ENCODE data around the gene SLC25A17. TPM values are rescaled to one million over a fixed set of nuclear protein-coding genes. Genes with fewer than 3 reads are reported as not detected.
"Not testable (repeated sequence)": the region's sequence is repeated elsewhere in the genome, so short reads cannot be mapped to it uniquely, and the experiment has no call there.

SLC25A17 gene
- polyA plus RNA-seq, 1 donor = 18.1 TPM

DNA sequence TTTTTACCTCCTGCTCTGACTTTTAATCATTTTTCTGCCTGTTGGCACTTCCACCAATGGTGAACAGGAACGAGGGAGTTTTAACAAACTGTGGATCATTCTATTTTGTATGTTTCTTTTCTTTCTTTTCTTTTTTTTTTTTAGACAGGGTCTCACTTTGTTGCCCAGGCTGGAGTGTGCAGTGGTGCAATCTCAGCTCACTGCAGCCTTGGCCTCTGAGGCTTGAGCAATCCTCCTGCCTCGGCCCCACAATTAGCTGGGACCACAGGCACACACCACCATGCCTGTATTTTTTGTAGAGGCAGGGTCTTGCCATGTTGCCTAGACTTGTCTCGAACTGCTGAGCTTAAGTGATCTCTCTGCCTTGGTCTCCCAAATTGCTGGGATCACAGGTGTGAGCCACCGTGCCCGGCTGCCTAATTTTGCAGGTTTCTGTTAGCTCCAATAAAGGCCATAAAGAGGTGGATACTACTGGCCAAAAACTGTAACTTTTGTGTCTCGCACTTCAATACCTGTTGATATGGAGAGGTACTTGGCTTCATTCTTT lies 59.8 kb downstream of the SLC25A17 start:
- no CpG with 5 or more reads among the region's 6 CpGs for WGBS (ENCODE audit: insufficient coverage, low lambda C conversion rate)
- no peak overlapping the region for H3K4me3 ChIP-seq (ENCODE audit: low read length)
- DNase-seq = no peak
- no peak overlapping the region for H3K27ac ChIP-seq (ENCODE audit: low read length)
- H3K27me3 ChIP-seq (ENCODE audit: control insufficient read depth, insufficient read depth, low read length) = no peaks in the 10 kb centered on the region
- no peaks in the 10 kb centered on the region for H3K9me3 ChIP-seq (ENCODE audit: control insufficient read depth, low read depth, low read length)
- H3K36me3 ChIP-seq (ENCODE audit: control insufficient read depth, insufficient read depth, low read length) = no peaks in the 10 kb centered on the region
- H3K4me1 ChIP-seq (ENCODE audit: control insufficient read depth, insufficient read depth, low read length) = no peaks in the 10 kb centered on the region

DNA sequence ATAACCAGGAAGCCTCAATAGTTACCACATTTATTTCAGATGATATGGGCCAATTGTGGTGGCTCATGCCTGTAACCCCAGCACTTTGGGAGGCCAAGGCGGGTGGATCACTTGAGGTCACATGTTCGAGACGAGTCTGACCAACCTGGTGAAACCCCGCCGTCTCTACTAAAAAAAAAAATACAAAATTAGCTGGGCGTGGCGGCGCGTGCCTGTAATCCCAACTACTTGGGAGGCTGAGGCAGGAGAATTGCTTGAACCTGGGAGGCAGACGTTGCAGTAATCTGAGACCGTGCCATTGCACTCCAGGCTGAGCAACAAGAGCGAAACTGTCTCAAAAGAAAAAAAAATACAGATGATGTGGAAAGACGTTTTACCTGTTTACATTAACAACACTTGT lies 60.3 kb downstream of the SLC25A17 start:
- no CpG with 5 or more reads among the region's 13 CpGs for WGBS (ENCODE audit: insufficient coverage, low lambda C conversion rate)
- H3K27me3 ChIP-seq (ENCODE audit: control insufficient read depth, insufficient read depth, low read length); DNase-seq; H3K9me3 ChIP-seq (ENCODE audit: control insufficient read depth, low read depth, low read length); H3K27ac ChIP-seq (ENCODE audit: low read length); H3K36me3 ChIP-seq (ENCODE audit: control insufficient read depth, insufficient read depth, low read length); H3K4me1 ChIP-seq (ENCODE audit: control insufficient read depth, insufficient read depth, low read length); H3K4me3 ChIP-seq (ENCODE audit: low read length): not testable (repeated sequence)

DNA sequence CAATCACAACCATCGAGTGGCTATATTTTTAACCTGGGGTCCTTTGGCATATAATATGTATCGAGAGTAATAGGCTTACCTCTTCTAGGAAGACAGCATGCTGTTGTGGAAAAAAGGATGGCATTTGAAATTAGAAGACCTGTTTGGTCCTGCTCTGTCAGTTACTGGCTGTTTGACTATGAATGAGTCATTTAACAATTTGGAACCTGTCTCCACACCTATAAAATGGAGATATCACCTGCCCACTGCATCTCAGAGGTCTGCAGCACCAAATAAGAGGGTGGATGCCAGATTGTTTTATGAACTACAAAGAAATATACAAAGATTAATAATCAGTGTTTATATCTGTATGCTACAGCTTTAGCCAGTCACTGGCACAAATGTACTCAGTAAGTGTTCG lies 60.8 kb downstream of the SLC25A17 start:
- no peaks in the 10 kb centered on the region for H3K27me3 ChIP-seq (ENCODE audit: control insufficient read depth, insufficient read depth, low read length)
- 80% methylated on average over 1 of the region's 3 CpGs for WGBS (ENCODE audit: insufficient coverage, low lambda C conversion rate)
- no peaks in the 10 kb centered on the region for H3K9me3 ChIP-seq (ENCODE audit: control insufficient read depth, low read depth, low read length)
- DNase-seq = no peak
- H3K27ac ChIP-seq (ENCODE audit: low read length) = no peak overlapping the region
- H3K4me1 ChIP-seq (ENCODE audit: control insufficient read depth, insufficient read depth, low read length) = no peaks in the 10 kb centered on the region
- no peak overlapping the region for H3K4me3 ChIP-seq (ENCODE audit: low read length)
- no peaks in the 10 kb centered on the region for H3K36me3 ChIP-seq (ENCODE audit: control insufficient read depth, insufficient read depth, low read length)

DNA sequence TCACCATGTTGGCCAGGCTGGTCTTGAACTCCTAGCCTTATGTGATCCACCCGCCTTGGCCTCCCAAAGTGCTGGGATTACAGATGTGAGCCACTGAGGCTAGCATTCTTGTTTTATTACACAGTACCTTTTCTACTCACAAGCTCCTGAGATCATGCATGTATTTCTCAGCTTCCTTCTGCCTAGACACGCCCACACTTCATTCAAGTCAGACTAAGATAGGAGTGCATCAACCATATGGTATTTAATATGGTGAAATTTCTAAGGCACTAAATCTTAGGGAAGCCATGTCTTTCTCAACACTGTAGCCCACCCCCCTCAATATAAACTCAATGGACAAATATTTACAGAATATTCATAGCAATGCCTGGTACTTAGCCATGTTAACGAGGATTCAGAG lies 62.1 kb downstream of the SLC25A17 start:
- no CpG with 5 or more reads among the region's 3 CpGs for WGBS (ENCODE audit: insufficient coverage, low lambda C conversion rate)
- Histone ChIP-seq H3K27ac (ENCODE audit: low read length) (no peak overlapping the region), H3K4me3 (ENCODE audit: low read length) (no peak overlapping the region), H3K9me3 (ENCODE audit: control insufficient read depth, low read depth, low read length) (no peaks in the 10 kb centered on the region), H3K27me3 (ENCODE audit: control insufficient read depth, insufficient read depth, low read length) (no peaks in the 10 kb centered on the region), H3K4me1 (ENCODE audit: control insufficient read depth, insufficient read depth, low read length) (no peaks in the 10 kb centered on the region), H3K36me3 (ENCODE audit: control insufficient read depth, insufficient read depth, low read length) (no peaks in the 10 kb centered on the region)
- no peak for DNase-seq

DNA sequence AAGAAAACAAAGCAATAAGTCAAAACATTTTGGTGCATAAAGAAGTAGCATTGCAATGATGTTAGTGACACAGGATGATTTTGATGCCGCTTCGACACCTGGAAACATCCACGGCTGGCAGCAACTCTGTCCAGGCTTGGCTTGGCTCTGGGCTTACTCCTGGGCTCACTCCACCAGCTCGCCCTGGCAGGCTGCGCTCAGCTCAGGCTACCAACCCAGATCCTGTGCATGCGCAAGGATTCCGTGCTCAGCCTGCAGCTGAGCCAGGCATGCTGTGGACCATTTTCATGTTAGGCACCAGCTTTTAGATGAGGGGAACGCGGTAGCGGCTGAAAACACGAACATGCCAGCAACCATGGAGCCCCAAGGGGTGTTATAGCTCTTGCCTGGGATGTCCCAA lies 66.0 kb downstream of the SLC25A17 start:
- DNase-seq = no peak
- Histone ChIP-seq H3K27me3 (ENCODE audit: control insufficient read depth, insufficient read depth, low read length) (no peaks in the 10 kb centered on the region), H3K36me3 (ENCODE audit: control insufficient read depth, insufficient read depth, low read length) (no peaks in the 10 kb centered on the region), H3K4me3 (ENCODE audit: low read length) (no peak overlapping the region), H3K27ac (ENCODE audit: low read length) (no peak overlapping the region), H3K4me1 (ENCODE audit: control insufficient read depth, insufficient read depth, low read length) (no peaks in the 10 kb centered on the region), H3K9me3 (ENCODE audit: control insufficient read depth, low read depth, low read length) (peaks cover 10% of the 10 kb centered on the region)
- no CpG with 5 or more reads among the region's 11 CpGs for WGBS (ENCODE audit: insufficient coverage, low lambda C conversion rate)

DNA sequence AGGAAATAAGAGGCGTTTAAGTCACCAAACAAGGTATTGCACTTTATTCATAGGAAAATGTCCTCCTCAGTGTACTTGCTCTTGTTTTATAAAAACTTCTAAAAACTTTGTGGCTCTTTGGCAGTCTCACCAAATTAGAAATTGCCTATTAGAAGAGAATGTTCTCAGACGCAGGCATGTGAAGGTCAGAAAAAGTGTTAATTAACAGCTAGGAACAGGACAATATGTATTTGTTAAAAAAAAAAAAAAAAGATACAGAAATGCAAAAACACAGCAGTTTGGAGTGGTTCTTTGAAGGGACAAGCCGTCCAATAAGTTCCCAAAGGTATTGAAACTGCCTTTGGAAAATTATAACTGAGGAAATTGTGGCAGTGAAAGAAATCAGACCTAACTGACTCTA lies 67.9 kb downstream of the SLC25A17 start:
- Histone ChIP-seq H3K27me3 (ENCODE audit: control insufficient read depth, insufficient read depth, low read length) (no peaks in the 10 kb centered on the region), H3K9me3 (ENCODE audit: control insufficient read depth, low read depth, low read length) (peaks cover 12% of the 10 kb centered on the region), H3K27ac (ENCODE audit: low read length) (no peak overlapping the region), H3K4me1 (ENCODE audit: control insufficient read depth, insufficient read depth, low read length) (no peaks in the 10 kb centered on the region), H3K4me3 (ENCODE audit: low read length) (no peak overlapping the region), H3K36me3 (ENCODE audit: control insufficient read depth, insufficient read depth, low read length) (no peaks in the 10 kb centered on the region)
- WGBS (ENCODE audit: insufficient coverage, low lambda C conversion rate) = 73% methylated on average over 3 of the region's 3 CpGs
- no peak for DNase-seq

DNA sequence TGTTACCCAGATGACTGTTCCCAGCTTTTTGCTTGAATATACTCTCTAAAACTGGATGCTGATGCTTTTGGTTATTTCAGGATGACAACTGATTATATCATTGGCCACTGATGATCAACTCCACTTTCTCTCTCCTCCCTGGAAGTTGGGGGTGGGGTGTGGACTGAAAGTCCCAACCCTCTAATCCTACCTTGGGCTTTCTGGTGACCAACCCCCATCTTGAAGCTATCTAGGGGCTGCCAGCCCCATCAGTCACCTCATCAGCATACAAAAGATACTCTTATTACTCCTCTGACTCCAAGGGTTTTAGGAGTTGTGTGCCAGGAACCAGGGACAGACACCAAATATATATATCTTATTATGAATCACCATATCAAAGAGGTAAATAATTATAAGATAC lies 69.3 kb downstream of the SLC25A17 start:
- no peaks in the 10 kb centered on the region for H3K4me1 ChIP-seq (ENCODE audit: control insufficient read depth, insufficient read depth, low read length)
- no peaks in the 10 kb centered on the region for H3K36me3 ChIP-seq (ENCODE audit: control insufficient read depth, insufficient read depth, low read length)
- H3K4me3 ChIP-seq (ENCODE audit: low read length) = no peak overlapping the region
- H3K27me3 ChIP-seq (ENCODE audit: control insufficient read depth, insufficient read depth, low read length) = no peaks in the 10 kb centered on the region
- no peak for DNase-seq
- peaks cover 12% of the 10 kb centered on the region for H3K9me3 ChIP-seq (ENCODE audit: control insufficient read depth, low read depth, low read length)
- no peak overlapping the region for H3K27ac ChIP-seq (ENCODE audit: low read length)

DNA sequence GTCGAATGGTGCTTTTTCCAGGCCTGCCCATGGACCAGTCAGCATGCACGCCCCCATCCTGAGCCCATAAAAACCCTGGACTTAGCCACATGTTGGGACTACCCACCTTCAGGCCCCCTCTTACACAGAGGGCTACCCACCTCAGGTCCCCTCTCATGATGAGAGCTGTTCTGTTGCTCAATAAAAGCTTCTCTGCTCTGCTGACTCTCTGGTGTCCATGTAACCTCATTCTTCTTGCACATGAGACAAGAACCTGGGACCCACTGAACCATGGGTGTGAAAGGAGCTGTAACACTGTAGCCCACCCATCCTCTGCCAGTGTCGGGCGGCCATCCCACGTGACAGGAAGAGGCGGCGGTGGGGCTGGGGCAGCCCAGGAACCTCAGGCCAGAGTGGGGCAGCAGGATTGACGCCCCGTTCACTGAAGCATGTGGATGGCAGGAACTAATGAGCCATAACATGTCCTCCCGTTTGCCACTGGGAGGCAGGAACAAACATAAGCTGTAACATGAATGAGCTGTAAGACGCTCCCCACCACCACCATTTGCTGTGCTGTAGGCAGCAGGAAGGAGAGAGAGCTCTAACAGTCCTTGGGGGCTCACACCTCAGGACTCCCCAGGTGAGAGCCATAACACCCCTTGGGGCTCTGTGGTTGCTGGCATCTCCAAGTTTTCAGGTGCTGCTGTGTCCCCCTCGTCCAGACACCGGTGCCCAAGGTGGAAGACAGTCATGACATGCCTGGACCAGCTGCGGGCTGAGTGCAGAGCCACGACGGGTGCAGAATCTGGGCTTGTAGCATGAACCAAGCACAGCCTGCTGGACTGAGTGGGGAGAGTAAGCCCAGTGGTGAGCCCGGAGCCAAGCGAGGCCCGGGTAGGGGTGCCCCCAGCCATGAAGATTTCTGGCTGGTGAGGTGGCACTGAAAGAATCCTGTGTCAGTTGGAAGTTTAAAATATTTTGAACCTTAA lies 70.5 kb downstream of the SLC25A17 start:
- no peak overlapping the region for H3K4me3 ChIP-seq (ENCODE audit: low read length)
- no peaks in the 10 kb centered on the region for H3K36me3 ChIP-seq (ENCODE audit: control insufficient read depth, insufficient read depth, low read length)
- H3K9me3 ChIP-seq (ENCODE audit: control insufficient read depth, low read depth, low read length) = peaks cover 12% of the 10 kb centered on the region
- no peaks in the 10 kb centered on the region for H3K4me1 ChIP-seq (ENCODE audit: control insufficient read depth, insufficient read depth, low read length)
- H3K27ac ChIP-seq (ENCODE audit: low read length) = no peak overlapping the region
- no CpG with 5 or more reads among the region's 19 CpGs for WGBS (ENCODE audit: insufficient coverage, low lambda C conversion rate)
- DNase-seq = no peak
- H3K27me3 ChIP-seq (ENCODE audit: control insufficient read depth, insufficient read depth, low read length) = no peaks in the 10 kb centered on the region

DNA sequence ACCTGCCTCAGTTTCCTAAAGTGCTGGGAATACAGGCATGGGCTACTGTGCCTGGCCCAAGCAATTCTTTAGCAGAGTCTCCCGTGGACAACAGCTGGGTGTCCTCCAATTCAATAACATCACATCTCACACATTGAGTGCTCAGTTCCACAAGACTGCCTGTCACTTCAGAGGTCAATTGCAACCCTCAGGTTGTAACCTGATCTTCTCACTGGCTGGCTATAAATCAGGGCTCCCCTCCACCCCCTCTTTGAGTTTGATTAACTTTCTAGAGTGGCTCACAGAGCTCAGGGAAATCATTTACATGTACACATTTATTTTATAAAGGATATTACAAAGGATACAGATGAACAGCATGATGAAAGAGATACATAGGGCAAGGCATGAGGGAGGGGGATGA lies 71.8 kb downstream of the SLC25A17 start:
- Histone ChIP-seq H3K27ac (ENCODE audit: low read length) (no peak overlapping the region), H3K9me3 (ENCODE audit: control insufficient read depth, low read depth, low read length) (peaks cover 12% of the 10 kb centered on the region), H3K4me3 (ENCODE audit: low read length) (no peak overlapping the region), H3K4me1 (ENCODE audit: control insufficient read depth, insufficient read depth, low read length) (no peaks in the 10 kb centered on the region), H3K27me3 (ENCODE audit: control insufficient read depth, insufficient read depth, low read length) (no peaks in the 10 kb centered on the region), H3K36me3 (ENCODE audit: control insufficient read depth, insufficient read depth, low read length) (no peaks in the 10 kb centered on the region)
- DNase-seq = no peak
- no CpG with 5 or more reads among the region's 1 CpG for WGBS (ENCODE audit: insufficient coverage, low lambda C conversion rate)

DNA sequence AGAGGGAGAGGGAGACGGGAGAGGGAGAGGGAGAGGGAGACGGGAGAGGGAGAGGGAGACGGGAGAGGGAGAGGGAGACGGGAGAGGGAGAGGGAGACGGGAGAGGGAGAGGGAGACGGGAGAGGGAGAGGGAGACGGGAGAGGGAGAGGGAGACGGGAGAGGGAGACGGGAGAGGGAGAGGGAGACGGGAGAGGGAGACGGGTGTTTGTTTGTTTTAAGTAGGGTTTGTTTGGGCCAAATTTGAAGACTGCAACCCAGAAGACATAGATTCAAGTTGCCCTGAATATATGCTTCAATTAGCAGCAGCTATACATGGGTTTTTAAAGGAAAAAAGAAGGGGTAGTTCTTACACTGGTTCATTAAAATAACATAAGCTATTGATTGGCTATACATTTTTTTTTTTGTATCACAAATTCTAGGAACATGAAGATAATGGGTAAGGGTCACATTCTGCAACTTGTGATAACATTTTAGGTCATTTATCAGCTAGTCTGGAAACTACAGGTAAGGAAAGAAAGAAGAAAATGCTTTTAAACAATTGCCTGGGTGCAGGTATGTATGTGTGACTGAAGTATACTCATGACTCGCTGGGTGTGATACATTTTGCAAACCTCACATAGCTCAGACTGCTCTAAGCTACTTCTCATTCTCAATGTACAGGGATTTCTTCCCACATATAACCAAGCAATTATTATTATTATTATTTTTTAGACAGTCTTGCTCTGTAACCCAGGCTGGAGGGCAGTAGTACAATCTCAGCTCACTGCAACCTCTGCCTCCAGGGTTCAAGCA lies 72.5 kb downstream of the SLC25A17 start:
- WGBS (ENCODE audit: insufficient coverage, low lambda C conversion rate) = no CpG with 5 or more reads among the region's 12 CpGs
- DNase-seq = no peak
- no peak overlapping the region for H3K27ac ChIP-seq (ENCODE audit: low read length)
- no peaks in the 10 kb centered on the region for H3K4me1 ChIP-seq (ENCODE audit: control insufficient read depth, insufficient read depth, low read length)
- no peaks in the 10 kb centered on the region for H3K27me3 ChIP-seq (ENCODE audit: control insufficient read depth, insufficient read depth, low read length)
- no peaks in the 10 kb centered on the region for H3K36me3 ChIP-seq (ENCODE audit: control insufficient read depth, insufficient read depth, low read length)
- H3K9me3 ChIP-seq (ENCODE audit: control insufficient read depth, low read depth, low read length) = peaks cover 12% of the 10 kb centered on the region
- H3K4me3 ChIP-seq (ENCODE audit: low read length) = no peak overlapping the region
